Stimulated activated CD4-positive, alpha-beta T cell treated with anti-CD3 and anti-CD28 coated beads, Interleukin-4, amount 100 ng/mL, for 1 hour (primary cell): Measurements from ENCODE around the gene PTPN14.

Source experiments
- DNase-seq: peaks from one replicate; pipeline ENCODE4 v3.0.0-alpha.2; 2020

PTPN14 gene

GRCh38 chr1:214386333-214386732 is 165.1 kb downstream of the PTPN14 start:
- no peak for DNase-seq

- no peak for DNase-seq
Measured at GRCh38 chr1:214385428-214385827, 166.0 kb downstream of the PTPN14 start.

- DNase-seq, result no peak
Measured at GRCh38 chr1:214384373-214385079, 166.9 kb downstream of the PTPN14 start.

- DNase-seq, result no peak
Measured at GRCh38 chr1:214383381-214384372, 167.7 kb downstream of the PTPN14 start.

- DNase-seq, result no peak
Measured at GRCh38 chr1:214380986-214381695, 170.3 kb downstream of the PTPN14 start.

- DNase-seq, result no peak
Measured at GRCh38 chr1:214380396-214380795, 171.0 kb downstream of the PTPN14 start.

GRCh38 chr1:214379236-214379970 is 172.0 kb downstream of the PTPN14 start:
- no peak for DNase-seq

GRCh38 chr1:214378492-214378891 is 172.9 kb downstream of the PTPN14 start:
- no peak for DNase-seq

GRCh38 chr1:214377886-214378285 is 173.5 kb downstream of the PTPN14 start:
- DNase-seq, result no peak

GRCh38 chr1:214377485-214377884 is 173.9 kb downstream of the PTPN14 start:
- DNase-seq, result no peak

GRCh38 chr1:214372092-214372491 is 179.3 kb downstream of the PTPN14 start:
- no peak for DNase-seq

GRCh38 chr1:214370615-214371014 is 180.8 kb downstream of the PTPN14 start:
- DNase-seq, result no peak

- DNase-seq, result no peak
Measured at GRCh38 chr1:214369364-214369763, 182.0 kb downstream of the PTPN14 start.

GRCh38 chr1:214367841-214368240 is 183.6 kb downstream of the PTPN14 start:
- DNase-seq, result no peak

- no peak for DNase-seq
Measured at GRCh38 chr1:214364786-214365295, 186.6 kb downstream of the PTPN14 start.

GRCh38 chr1:214364386-214364785 is 187.0 kb downstream of the PTPN14 start:
- no peak for DNase-seq

- no peak for DNase-seq
Measured at GRCh38 chr1:214363386-214363785, 188.0 kb downstream of the PTPN14 start.

- no peak for DNase-seq
Measured at GRCh38 chr1:214362188-214362882, 189.1 kb downstream of the PTPN14 start.

GRCh38 chr1:214361636-214362035 is 189.8 kb downstream of the PTPN14 start:
- no peak for DNase-seq

GRCh38 chr1:214360525-214361164 is 190.8 kb downstream of the PTPN14 start:
- no peak for DNase-seq

- DNase-seq, result no peak
Measured at GRCh38 chr1:214360116-214360515, 191.3 kb downstream of the PTPN14 start.
